ES-I3 (cell line): ENCODE measurements around the gene ONECUT1.

Experiments
- H3K36me3 ChIP-seq: 2 replicates; pipeline ENCODE4 v1.6.1; 2013; ENCODE audit warnings: mild to moderate bottlenecking, low read length, control low read depth, moderate library complexity; ENCODE audit not compliant: insufficient read depth
- H3K4me1 ChIP-seq: 2 replicates; pipeline ENCODE4 v1.6.1; 2013; ENCODE audit warnings: mild to moderate bottlenecking, control low read depth, low read length; ENCODE audit not compliant: insufficient read depth
- H3K9ac ChIP-seq: 2 replicates; pipeline ENCODE4 v1.6.1; 2013; ENCODE audit warnings: low read depth, mild to moderate bottlenecking, low read length, moderate library complexity
- H3K9me3 ChIP-seq: 2 replicates; pipeline ENCODE4 v1.6.1; 2013; ENCODE audit warnings: mild to moderate bottlenecking, low read length, moderate library complexity; ENCODE audit not compliant: control insufficient read depth, insufficient read depth

The ONECUT1 gene

DNA sequence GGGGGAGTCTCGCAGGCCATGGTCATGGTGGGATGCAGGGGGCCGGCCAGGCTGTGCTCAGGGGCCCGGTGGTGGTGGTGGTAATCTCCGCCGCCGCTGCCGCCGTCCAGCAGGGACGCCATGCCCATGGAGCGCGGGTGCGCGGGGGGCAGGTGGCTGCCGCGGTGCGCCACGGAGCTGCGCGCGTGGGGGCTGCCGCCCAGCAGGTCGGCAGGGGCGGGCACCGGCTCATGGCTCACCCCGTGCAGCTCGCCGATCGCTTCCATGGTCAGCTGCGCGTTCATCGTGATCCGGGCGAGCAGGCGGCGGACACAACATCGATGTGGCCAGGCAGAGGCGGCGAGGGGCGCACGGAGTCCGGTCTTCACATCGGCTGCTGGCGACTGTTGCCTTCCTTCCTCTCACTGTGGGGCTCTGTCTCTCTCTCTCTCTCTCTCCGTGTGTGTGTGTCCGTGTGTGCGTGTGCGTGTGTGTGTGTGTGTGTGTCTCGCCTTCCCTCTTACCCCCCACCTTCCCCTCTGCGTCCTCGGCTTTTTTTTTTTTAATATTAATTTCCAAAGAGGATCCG lies 451 bp downstream of the ONECUT1 start:
- Histone ChIP-seq H3K36me3 (no peaks in the 10 kb centered on the region), H3K9ac (peak overlapping the region; percentile 53), H3K9me3 (no peaks in the 10 kb centered on the region), H3K4me1 (peaks cover 15% of the 10 kb centered on the region)

DNA sequence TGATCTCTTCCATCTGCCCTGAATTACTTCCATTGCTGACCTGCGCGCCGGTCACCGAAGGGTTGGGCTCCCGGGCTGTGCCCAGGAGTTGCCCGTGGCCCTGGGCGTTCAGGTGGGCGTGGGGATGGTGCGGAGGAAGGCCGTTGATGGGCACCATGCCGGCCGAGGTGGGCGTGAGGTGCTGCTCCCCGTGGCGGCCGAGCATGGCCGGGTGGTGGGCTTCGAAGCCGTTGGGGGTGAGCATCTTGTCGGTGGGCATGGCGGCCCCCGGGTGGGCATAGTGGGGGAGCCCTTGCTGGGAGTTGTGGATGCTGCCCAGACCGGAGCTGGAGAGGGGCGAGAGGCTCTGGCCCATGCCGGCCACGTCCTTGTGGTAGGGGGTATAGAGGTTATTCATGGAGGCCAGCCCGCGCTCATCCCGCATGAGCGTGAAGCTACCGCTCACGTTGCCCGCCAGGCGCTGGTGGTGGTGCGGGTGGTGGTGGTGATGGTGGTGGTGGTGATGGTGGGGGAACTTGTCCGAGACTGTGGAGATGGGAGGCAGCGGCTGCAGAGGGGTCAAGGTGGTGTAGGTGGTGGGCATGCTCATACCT lies 1.0 kb downstream of the ONECUT1 start:
- H3K36me3 ChIP-seq, result no peaks in the 10 kb centered on the region
- H3K9me3 ChIP-seq, result no peaks in the 10 kb centered on the region
- H3K4me1 ChIP-seq, result peaks cover 15% of the 10 kb centered on the region
- H3K9ac ChIP-seq, result no peak overlapping the region; the same call in 1 of the 2 replicates

GRCh38 chr15:52788099-52788986 lies 1.8 kb downstream of the ONECUT1 start:
- Histone ChIP-seq H3K36me3 (no peaks in the 10 kb centered on the region), H3K9me3 (no peaks in the 10 kb centered on the region), H3K4me1 (peaks cover 14% of the 10 kb centered on the region), H3K9ac (peak overlapping the region; percentile 20)

- Histone ChIP-seq H3K36me3 (no peaks in the 10 kb centered on the region), H3K9ac (peak overlapping the region; percentile 10; the same call in 1 of the 2 replicates), H3K9me3 (no peaks in the 10 kb centered on the region), H3K4me1 (peaks cover 13% of the 10 kb centered on the region)
Observed at GRCh38 chr15:52787549-52788098, 2.5 kb downstream of the ONECUT1 start.

DNA sequence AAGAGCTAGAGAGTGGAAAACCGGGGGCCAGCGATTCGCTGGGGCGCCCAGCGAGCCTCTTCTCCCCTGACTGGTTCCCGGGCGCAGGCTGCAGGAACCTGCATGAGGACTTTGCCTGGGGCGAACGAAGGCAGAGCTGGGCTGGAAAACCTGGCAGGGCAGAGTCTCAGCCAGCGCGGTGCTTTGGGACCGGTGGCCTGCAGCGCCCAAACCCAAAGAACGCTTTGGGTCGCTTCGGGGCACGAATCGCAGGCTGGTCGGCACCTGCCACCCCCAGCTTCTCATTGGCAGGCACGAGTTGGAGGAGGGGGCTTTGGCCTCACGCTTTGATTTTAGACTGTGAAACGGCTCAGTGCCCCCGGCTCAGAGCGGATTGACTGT lies 3.0 kb downstream of the ONECUT1 start:
- peak overlapping the region; percentile 42 for H3K9ac ChIP-seq
- H3K36me3 ChIP-seq, result no peaks in the 10 kb centered on the region
- no peaks in the 10 kb centered on the region for H3K9me3 ChIP-seq
- H3K4me1 ChIP-seq, result peaks cover 13% of the 10 kb centered on the region

- no peaks in the 10 kb centered on the region for H3K36me3 ChIP-seq
- H3K9ac ChIP-seq, result peak overlapping the region; percentile 42; the same call in 1 of the 2 replicates
- H3K9me3 ChIP-seq, result no peaks in the 10 kb centered on the region
- peaks cover 8% of the 10 kb centered on the region; the same call in 1 of the 2 replicates for H3K4me1 ChIP-seq
Observed at GRCh38 chr15:52786436-52787122, 3.6 kb downstream of the ONECUT1 start.

DNA sequence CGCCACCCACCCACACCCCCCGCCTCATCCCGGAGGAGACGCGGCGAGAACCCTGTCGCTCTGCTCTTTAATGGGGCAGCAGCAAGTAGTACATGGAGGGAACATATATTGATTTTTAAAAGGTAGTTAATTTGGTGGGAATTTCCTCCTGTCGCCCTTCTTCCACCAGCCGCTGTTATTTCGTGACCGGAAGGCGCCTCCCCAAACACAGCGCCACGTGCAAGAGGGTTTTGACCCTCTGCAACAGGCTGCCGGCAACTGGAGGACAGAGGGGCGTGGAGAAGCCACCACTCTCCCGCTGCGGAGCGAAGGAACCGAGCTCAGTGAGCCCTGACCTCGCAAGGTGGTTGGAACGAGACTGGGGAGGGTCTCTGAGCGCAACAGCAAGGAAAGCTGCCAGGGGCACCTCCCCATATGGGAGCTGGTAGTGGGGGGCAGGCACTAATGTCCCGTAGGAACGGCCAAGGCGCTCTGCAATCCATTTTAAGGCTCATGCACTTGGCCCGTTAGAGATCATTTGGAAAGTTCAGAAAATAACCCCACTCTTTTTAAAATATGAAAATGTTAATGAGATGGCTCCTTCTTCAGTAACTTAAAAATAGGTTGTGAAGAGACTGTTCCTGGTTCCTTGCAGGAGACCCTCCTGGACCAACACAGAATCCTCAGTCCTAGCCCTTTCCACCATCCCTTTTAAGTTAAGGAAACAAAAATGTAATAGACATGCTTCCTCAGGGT lies 4.3 kb downstream of the ONECUT1 start:
- Histone ChIP-seq H3K9ac (peak overlapping the region; percentile 32; the same call in 1 of the 2 replicates), H3K36me3 (no peaks in the 10 kb centered on the region), H3K9me3 (no peaks in the 10 kb centered on the region), H3K4me1 (peaks cover 5% of the 10 kb centered on the region; the same call in 1 of the 2 replicates)

GRCh38 chr15:52784799-52785671 lies 5.1 kb downstream of the ONECUT1 start:
- no peaks in the 10 kb centered on the region for H3K36me3 ChIP-seq
- no peaks in the 10 kb centered on the region for H3K9me3 ChIP-seq
- H3K9ac ChIP-seq, result peak overlapping the region; percentile 32; the same call in 1 of the 2 replicates
- peaks cover 5% of the 10 kb centered on the region; the same call in 1 of the 2 replicates for H3K4me1 ChIP-seq

GRCh38 chr15:52783929-52784798 lies 6.0 kb downstream of the ONECUT1 start:
- Histone ChIP-seq H3K36me3 (no peaks in the 10 kb centered on the region), H3K9ac (peak overlapping the region; percentile 42; the same call in 1 of the 2 replicates), H3K9me3 (no peaks in the 10 kb centered on the region)

DNA sequence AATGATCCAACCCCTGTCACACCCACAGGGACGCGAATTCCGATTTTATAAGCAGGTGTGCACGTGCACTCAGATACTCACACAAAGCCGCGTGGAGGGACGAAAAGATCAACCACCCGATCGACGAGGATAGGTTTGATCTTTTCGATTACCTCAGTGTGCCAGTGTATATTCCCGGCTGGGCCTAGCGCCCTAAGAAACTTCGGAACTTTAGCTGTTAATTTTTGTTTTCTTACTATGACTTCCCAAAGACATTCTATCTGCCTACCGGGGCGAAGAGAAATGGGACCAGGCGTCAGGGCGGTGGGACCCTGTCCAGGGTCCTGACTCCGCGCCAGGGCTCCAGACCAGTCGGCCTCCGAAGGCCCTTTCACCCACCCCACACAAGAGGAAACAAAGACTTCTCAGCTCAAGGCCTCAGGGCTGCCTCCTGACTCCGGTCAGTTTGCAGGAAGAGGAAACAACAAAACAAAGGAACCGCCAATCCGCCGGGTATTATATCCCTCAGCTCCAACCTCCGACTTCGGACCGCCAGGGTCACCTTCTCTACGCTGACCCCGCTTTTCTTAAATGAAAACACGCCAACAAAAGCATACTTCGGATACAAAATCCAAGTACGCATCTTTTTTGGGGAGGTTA lies 6.8 kb downstream of the ONECUT1 start:
- H3K36me3 ChIP-seq, result no peaks in the 10 kb centered on the region
- no peaks in the 10 kb centered on the region for H3K9me3 ChIP-seq
- peaks cover 5% of the 10 kb centered on the region; the same call in 1 of the 2 replicates for H3K4me1 ChIP-seq
- H3K9ac ChIP-seq, result peak overlapping the region; percentile 42; the same call in 1 of the 2 replicates

More at GRCh38 chr15:52783929-52784798, 6.0 kb downstream of the ONECUT1 start:
- peaks cover 5% of the 10 kb centered on the region; the same call in 1 of the 2 replicates for H3K4me1 ChIP-seq

- Histone ChIP-seq H3K36me3 (no peaks in the 10 kb centered on the region), H3K4me1 (peaks cover 5% of the 10 kb centered on the region; the same call in 1 of the 2 replicates), H3K9me3 (no peaks in the 10 kb centered on the region), H3K9ac (no peak overlapping the region)
Observed at GRCh38 chr15:52782514-52782913, 7.6 kb downstream of the ONECUT1 start.
